ENCODE measurements around the gene SLC6A4.

DNA sequence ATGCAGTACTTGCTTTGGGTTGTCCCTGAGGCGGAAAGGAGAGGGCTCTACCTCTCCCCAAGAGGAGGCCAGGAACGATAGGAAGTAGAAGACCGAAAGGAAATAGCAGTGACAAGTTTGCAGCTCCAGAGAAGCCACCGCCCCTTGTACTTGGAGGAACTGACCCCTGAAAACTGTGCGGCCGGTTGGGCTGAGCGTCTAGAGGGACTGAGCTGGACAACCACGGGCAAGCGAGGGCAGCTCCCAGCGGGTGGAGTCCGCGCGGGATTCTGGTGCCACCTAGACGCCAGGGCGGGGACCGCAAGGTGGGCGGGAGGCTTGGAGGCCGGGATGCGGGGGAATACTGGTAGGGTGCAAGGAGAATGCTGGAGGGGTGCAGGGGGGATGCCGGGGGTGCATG is 1.3 kb upstream of the SLC6A4 start:
- TF ChIP-seq EZH2 (IDR thresholded peaks at IDR 0.05; ENCODE audit: low read length): no peak
- TF ChIP-seq, protein P1, sequence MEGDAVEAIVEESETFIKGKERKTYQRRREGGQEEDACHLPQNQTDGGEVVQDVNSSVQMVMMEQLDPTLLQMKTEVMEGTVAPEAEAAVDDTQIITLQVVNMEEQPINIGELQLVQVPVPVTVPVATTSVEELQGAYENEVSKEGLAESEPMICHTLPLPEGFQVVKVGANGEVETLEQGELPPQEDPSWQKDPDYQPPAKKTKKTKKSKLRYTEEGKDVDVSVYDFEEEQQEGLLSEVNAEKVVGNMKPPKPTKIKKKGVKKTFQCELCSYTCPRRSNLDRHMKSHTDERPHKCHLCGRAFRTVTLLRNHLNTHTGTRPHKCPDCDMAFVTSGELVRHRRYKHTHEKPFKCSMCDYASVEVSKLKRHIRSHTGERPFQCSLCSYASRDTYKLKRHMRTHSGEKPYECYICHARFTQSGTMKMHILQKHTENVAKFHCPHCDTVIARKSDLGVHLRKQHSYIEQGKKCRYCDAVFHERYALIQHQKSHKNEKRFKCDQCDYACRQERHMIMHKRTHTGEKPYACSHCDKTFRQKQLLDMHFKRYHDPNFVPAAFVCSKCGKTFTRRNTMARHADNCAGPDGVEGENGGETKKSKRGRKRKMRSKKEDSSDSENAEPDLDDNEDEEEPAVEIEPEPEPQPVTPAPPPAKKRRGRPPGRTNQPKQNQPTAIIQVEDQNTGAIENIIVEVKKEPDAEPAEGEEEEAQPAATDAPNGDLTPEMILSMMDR (optimal IDR thresholded peaks at IDR 0.05 in 1 of 3, IDR thresholded peaks at IDR 0.05 in 1 of 3, conservative IDR thresholded peaks at IDR 0.05 in 1 of 3; ENCODE audit: extremely low read depth in 1 of 3, insufficient read depth in 2 of 3, low read length in 3 of 3): peak; percentile 29 to 82 (median 75)

All from keratinocyte (primary cell).